ES-I3 (cell line): ENCODE measurements around the gene ZNF30.

Experiments
- H3K36me3 ChIP-seq: 2 replicates; pipeline ENCODE4 v1.6.1; 2013; ENCODE audit warnings: mild to moderate bottlenecking, low read length, control low read depth, moderate library complexity; ENCODE audit not compliant: insufficient read depth
- H3K4me1 ChIP-seq: 2 replicates; pipeline ENCODE4 v1.6.1; 2013; ENCODE audit warnings: mild to moderate bottlenecking, control low read depth, low read length; ENCODE audit not compliant: insufficient read depth
- H3K9ac ChIP-seq: 2 replicates; pipeline ENCODE4 v1.6.1; 2013; ENCODE audit warnings: low read depth, mild to moderate bottlenecking, low read length, moderate library complexity
- H3K9me3 ChIP-seq: 2 replicates; pipeline ENCODE4 v1.6.1; 2013; ENCODE audit warnings: mild to moderate bottlenecking, low read length, moderate library complexity; ENCODE audit not compliant: control insufficient read depth, insufficient read depth

ZNF30 gene

GRCh38 chr19:34936184-34936583 lies 9.5 kb downstream of the ZNF30 start:
- no peaks in the 10 kb centered on the region for H3K36me3 ChIP-seq
- H3K9ac ChIP-seq: no peak overlapping the region
- H3K4me1 ChIP-seq: no peaks in the 10 kb centered on the region
- H3K9me3 ChIP-seq: peaks cover 2% of the 10 kb centered on the region; the same call in 1 of the 2 replicates

GRCh38 chr19:34938886-34939285 lies 12.2 kb downstream of the ZNF30 start:
- peaks cover 10% of the 10 kb centered on the region; the same call in 1 of the 2 replicates for H3K36me3 ChIP-seq

GRCh38 chr19:34943861-34944573 lies 17.3 kb downstream of the ZNF30 start:
- peaks cover 15% of the 10 kb centered on the region; the same call in 1 of the 2 replicates for H3K36me3 ChIP-seq

More at GRCh38 chr19:34938886-34939285, 12.2 kb downstream of the ZNF30 start:
- peaks cover 10% of the 10 kb centered on the region; the same call in 1 of the 2 replicates for H3K9me3 ChIP-seq
- no peaks in the 10 kb centered on the region for H3K4me1 ChIP-seq
- H3K9ac ChIP-seq: no peak overlapping the region

DNA sequence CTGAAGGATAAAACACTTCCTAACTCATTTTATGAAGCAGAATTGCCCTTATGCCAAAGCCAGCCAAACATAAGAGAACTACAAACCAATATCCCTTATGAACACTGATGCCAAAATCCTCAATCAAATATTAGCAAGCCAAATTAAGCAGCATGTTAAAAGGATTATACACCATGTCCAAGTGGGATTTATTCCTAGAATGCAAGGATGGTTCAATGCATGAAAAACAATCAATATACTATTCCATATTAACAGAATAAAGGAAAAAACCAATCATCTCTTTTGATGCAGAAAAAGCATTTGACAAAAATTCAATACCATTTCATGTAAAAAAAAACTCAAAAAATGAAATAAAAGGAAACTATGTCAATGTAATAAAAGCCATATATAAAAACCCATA lies 26.4 kb downstream of the ZNF30 start:
- H3K9ac ChIP-seq: no peak overlapping the region
- peaks cover 12% of the 10 kb centered on the region for H3K36me3 ChIP-seq
- peaks cover 19% of the 10 kb centered on the region; the same call in 1 of the 2 replicates for H3K9me3 ChIP-seq
- no peaks in the 10 kb centered on the region for H3K4me1 ChIP-seq

More at GRCh38 chr19:34943861-34944573, 17.3 kb downstream of the ZNF30 start:
- H3K4me1 ChIP-seq: no peaks in the 10 kb centered on the region
- H3K9ac ChIP-seq: no peak overlapping the region
- H3K9me3 ChIP-seq: peaks cover 12% of the 10 kb centered on the region; the same call in 1 of the 2 replicates

GRCh38 chr19:34957830-34958751 lies 31.4 kb downstream of the ZNF30 start:
- no peak overlapping the region for H3K9ac ChIP-seq

GRCh38 chr19:34959021-34959420 lies 32.3 kb downstream of the ZNF30 start:
- peaks cover 5% of the 10 kb centered on the region; the same call in 1 of the 2 replicates for H3K4me1 ChIP-seq
- H3K9ac ChIP-seq: no peak overlapping the region
- peaks cover 32% of the 10 kb centered on the region for H3K9me3 ChIP-seq
- H3K36me3 ChIP-seq: peaks cover 23% of the 10 kb centered on the region

More at GRCh38 chr19:34957830-34958751, 31.4 kb downstream of the ZNF30 start:
- Histone ChIP-seq H3K9me3 (peaks cover 32% of the 10 kb centered on the region), H3K36me3 (peaks cover 23% of the 10 kb centered on the region), H3K4me1 (peaks cover 5% of the 10 kb centered on the region; the same call in 1 of the 2 replicates)

GRCh38 chr19:34960103-34960805 lies 33.6 kb downstream of the ZNF30 start:
- peaks cover 32% of the 10 kb centered on the region for H3K9me3 ChIP-seq
- H3K36me3 ChIP-seq: peaks cover 23% of the 10 kb centered on the region
- H3K4me1 ChIP-seq: peaks cover 5% of the 10 kb centered on the region; the same call in 1 of the 2 replicates

GRCh38 chr19:34960940-34961679 lies 34.4 kb downstream of the ZNF30 start:
- H3K9ac ChIP-seq: no peak overlapping the region
- peaks cover 23% of the 10 kb centered on the region for H3K36me3 ChIP-seq
- H3K4me1 ChIP-seq: peaks cover 5% of the 10 kb centered on the region; the same call in 1 of the 2 replicates
- H3K9me3 ChIP-seq: peaks cover 32% of the 10 kb centered on the region

More at GRCh38 chr19:34960103-34960805, 33.6 kb downstream of the ZNF30 start:
- H3K9ac ChIP-seq: no peak overlapping the region

- Histone ChIP-seq H3K9me3 (peaks cover 25% of the 10 kb centered on the region), H3K36me3 (peaks cover 20% of the 10 kb centered on the region), H3K4me1 (peaks cover 5% of the 10 kb centered on the region; the same call in 1 of the 2 replicates), H3K9ac (no peak overlapping the region)
Measured at GRCh38 chr19:34961775-34962686, 35.3 kb downstream of the ZNF30 start.

DNA sequence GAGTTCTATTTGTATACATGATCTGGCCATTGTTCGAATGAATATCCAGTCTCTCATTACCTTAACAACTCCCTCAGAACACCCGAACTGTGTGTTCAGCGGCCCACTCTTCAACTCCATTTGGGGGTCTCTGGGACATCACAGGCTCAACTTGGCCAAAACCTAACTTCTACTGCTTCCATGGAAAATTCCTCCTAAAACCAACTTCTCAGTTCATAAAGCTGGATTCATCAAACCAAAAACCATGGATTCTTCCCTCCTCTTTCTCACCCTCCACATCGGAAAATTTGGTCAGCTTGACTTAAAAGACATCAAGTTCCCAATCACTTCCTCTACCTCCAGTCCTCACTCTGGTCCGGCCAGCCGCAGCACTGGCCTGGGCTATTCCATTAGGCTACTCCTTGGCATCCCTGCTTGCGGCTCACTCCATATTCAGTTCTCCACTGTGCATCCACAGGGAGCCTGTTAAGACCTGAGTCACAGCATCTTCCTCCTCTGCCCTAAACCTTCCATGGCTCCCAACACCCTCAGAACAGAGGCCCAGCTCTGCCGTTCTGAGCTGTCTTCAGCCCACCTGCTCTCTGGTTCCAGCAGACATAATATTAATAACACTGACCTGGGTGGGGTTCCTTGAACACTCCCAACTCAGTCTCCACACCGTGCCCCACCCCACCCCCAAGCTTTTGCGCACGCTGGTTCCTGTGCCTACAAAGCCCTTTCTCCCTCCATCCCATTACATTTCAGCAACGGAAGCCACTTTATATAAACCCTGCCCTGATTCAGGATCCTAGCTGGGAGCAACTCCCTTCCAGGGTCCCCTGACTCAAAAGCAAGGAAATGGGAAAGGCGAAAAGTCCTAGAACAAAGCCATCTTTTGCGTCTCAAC lies 36.2 kb downstream of the ZNF30 start:
- H3K4me1 ChIP-seq: peaks cover 5% of the 10 kb centered on the region; the same call in 1 of the 2 replicates
- H3K36me3 ChIP-seq: peaks cover 13% of the 10 kb centered on the region
- H3K9ac ChIP-seq: peak overlapping the region; percentile 97
- peaks cover 18% of the 10 kb centered on the region for H3K9me3 ChIP-seq

- Histone ChIP-seq H3K9ac (peak within 1 kb of the TSS; percentile 97), H3K36me3 (peaks cover 4% of the 10 kb centered on the region; the same call in 1 of the 2 replicates), H3K9me3 (peaks cover 9% of the 10 kb centered on the region), H3K4me1 (peaks cover 5% of the 10 kb centered on the region; the same call in 1 of the 2 replicates)
Measured at GRCh38 chr19:34963573-34964406, 37.1 kb downstream of the ZNF30 start, which contains the start of gene ZNF792. TSS of gene ZNF792 (minus strand) at chr19:34964229. CDS start at chr19:34963662, 567 bp downstream.
